Heart right ventricle (tissue), 16 donors: Measurements from ENCODE around the gene NAALADL2. TPM values are rescaled to one million over a fixed set of nuclear protein-coding genes. Genes with fewer than 3 reads are reported as not detected.

ENCODE experiments used
- ATAC-seq, 8 donors: fragments of 200-7000 bp; cut with Tn5 transposase; one replicate each; pipeline ENCODE4 v1.9.1; 2020; ENCODE audit warnings: mild to moderate bottlenecking in 8 of 8, moderate library complexity in 8 of 8, moderate number of reproducible peaks in 1 of 8
- DNase-seq, 2 donors: peaks; one replicate each; pipeline ENCODE4 v3.0.0-alpha.2; 2020
- H3K27ac ChIP-seq, 10 donors: fragments of 200-600 bp; sonication (generic) in 2 of 10; one replicate each; pipeline versions ENCODE4 v1.5.0 to v1.8.0; 2020 to 2022; ENCODE audit warnings: mild to moderate bottlenecking in 3 of 10
- H3K27me3 ChIP-seq, 7 donors: fragments of 200-600 bp; one replicate each; pipeline ENCODE4 v1.8.0; 2021 to 2022; ENCODE audit warnings: mild to moderate bottlenecking in 2 of 7
- H3K36me3 ChIP-seq, 9 donors: fragments of 200-600 bp; sonication (generic) in 1 of 9; one replicate each; pipeline versions ENCODE4 v1.5.0 to v1.8.0; 2020 to 2022; ENCODE audit warnings: mild to moderate bottlenecking in 2 of 9
- H3K4me1 ChIP-seq, 9 donors: fragments of 200-600 bp; sonication (generic) in 1 of 9; one replicate each; pipeline versions ENCODE4 v1.5.0 to v1.8.0; 2020 to 2022; ENCODE audit warnings: mild to moderate bottlenecking in 4 of 9
- H3K4me3 ChIP-seq, 10 donors: fragments of 200-600 bp; sonication (generic) in 2 of 10; one replicate each; pipeline versions ENCODE4 v1.5.0 to v1.8.0; 2020 to 2022; ENCODE audit warnings: mild to moderate bottlenecking in 7 of 10, moderate library complexity in 2 of 10
- H3K9me3 ChIP-seq, 11 donors: fragments of 200-600 bp in 10 of 11; sonication (generic) in 2 of 11; one replicate each; pipeline versions ENCODE4 v1.5.0 to v1.8.0; 2013 to 2022; ENCODE audit warnings: mild to moderate bottlenecking in 2 of 11, control low read depth in 1 of 11, moderate library complexity in 1 of 11
- CTCF ChIP-seq, 9 donors: fragments of 200-600 bp; sonication (generic) in 2 of 9; IDR thresholded peaks; one replicate each; pipeline versions ENCODE4 v1.5.0 to v1.8.0; 2021 to 2022; ENCODE audit warnings: antibody characterized with exemption in 9 of 9, mild to moderate bottlenecking in 5 of 9, moderate library complexity in 1 of 9
- WGBS, 2 donors: extraction: QIAGEN DNeasy Blood & Tissue Kit; methylation state at CpG; one replicate each; pipeline ENCODE4 v1.1.7; 2013; ENCODE audit warnings: inconsistent platforms in 1 of 2; 5-methylcytosine and 5-hydroxymethylcytosine counted together
- intact Hi-C, 10 donors: fragments of 100-400 bp; cut with DNase I; formaldehyde crosslinking; loops; one replicate each; pipeline versions ENCODE4 v1.11.1 to v1.14.2; 2022
- polyA plus RNA-seq, 2 donors: library from polyadenylated mRNA; stranded (reverse); fragments of 200-250 nt; gene quantifications; one replicate each; pipeline ENCODE4 v1.2.3, GENCODE V29; 2013
- total RNA-seq, 10 donors: library from RNA; stranded (reverse); fragmentation: NEBNext Ultra II Directional in 3 of 10; extraction: Animal tissue kit (Norgen Biotek cat#: 25700) in 3 of 10; gene quantifications; one replicate each; pipeline versions ENCODE4 v1.2.1 to v1.2.4, GENCODE V29; 2021 to 2023
- donor health status: Arrhythmogenic right ventricular cardiomyopathy.
- donor health status: ischemic (EF 13 %, LVEDD 7.1; RV severe dilation, severe dysfunction).
- donor health status: healthy with polysubstance abuse.
- donor health status: DM: no; HTN: yes; CAD: no.
- donor health status: DM: no; HTN: no; CAD: no.
- donor health status: ischemic (EF 25% LVEDD 6.9; RV normal size, moderate dysfunction).
- donor health status: ischemic (EF 25% LVEDD 5.7; RV mildly dilated, moderate dysfunction).
- donor health status: healthy.
- donor health status: DM: yes; HTN: yes; CAD: no.
- donor health status: Ischemic cardiomyopathy.
- donor health status: ischemic (EF 35%, LVEDD 5.7; RV mildly dilated, moderate dysfunction).
- donor health status: nonischemic (EF 11% LVEDD 7.7; RV severe dilation, severe dysfunction).
- donor health status: DM: yes; HTN: yes; CAD: no.
- donor health status: PGD.
- donor health status: ischemic (EF 29% LVEDD 5.4; RV normal size, mild dysfunction).
- donor health status: nonischemic (EF 23%, LVEDD 6.1; RV moderate dilation, normal function).

Gene NAALADL2
- total and polyA plus RNA-seq, 12 donors, result 0.36 to 11.9 (median 5.2) TPM

DNA sequence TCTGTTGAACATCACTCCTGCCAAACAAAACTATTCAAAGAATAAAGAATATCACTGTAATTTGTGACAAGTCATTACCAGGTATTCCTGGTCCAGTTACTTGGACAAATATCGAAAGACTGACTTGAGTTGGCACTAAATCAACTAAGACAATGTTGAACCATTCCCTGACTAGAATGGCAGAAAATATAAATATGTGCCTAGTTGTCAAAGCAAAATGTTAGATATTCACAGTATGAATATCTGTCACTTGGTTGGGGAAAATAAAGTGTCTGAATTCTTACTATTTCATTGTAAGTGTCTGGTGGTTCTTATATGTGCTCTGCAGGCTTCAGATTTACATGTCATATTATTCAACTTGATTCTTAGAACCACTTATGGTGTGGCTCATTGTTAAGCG is 470.2 kb downstream of the NAALADL2 start:
- Histone ChIP-seq H3K27me3 (no peaks in the 10 kb centered on the region), H3K9me3 (no peaks in the 10 kb centered on the region), H3K4me1 (no peaks in the 10 kb centered on the region), H3K36me3 (no peaks in the 10 kb centered on the region), H3K27ac (no peak overlapping the region), H3K4me3 (no peak overlapping the region)
- intact Hi-C loops, result no loop called here
- ATAC-seq, result no peak
- no peak for TF ChIP-seq CTCF (IDR thresholded peaks at IDR 0.05)
- DNase-seq, result no peak
- 89% methylated on average over 2 of the region's 2 CpGs for WGBS, 2 donors

GRCh38 chr3:175335229-175335628 is 476.1 kb downstream of the NAALADL2 start:
- no peaks in the 10 kb centered on the region for H3K36me3 ChIP-seq
- H3K4me1 ChIP-seq, result no peaks in the 10 kb centered on the region
- ATAC-seq, result no peak
- intact Hi-C loops, result no loop called here
- DNase-seq, result no peak
- WGBS, 2 donors, result 64 to 71% methylated on average over 2 of the region's 2 CpGs
- no peak for TF ChIP-seq CTCF (IDR thresholded peaks at IDR 0.05)
- no peaks in the 10 kb centered on the region for H3K9me3 ChIP-seq
- H3K27me3 ChIP-seq, result no peaks in the 10 kb centered on the region
- H3K4me3 ChIP-seq, result no peak overlapping the region
- no peak overlapping the region for H3K27ac ChIP-seq

DNA sequence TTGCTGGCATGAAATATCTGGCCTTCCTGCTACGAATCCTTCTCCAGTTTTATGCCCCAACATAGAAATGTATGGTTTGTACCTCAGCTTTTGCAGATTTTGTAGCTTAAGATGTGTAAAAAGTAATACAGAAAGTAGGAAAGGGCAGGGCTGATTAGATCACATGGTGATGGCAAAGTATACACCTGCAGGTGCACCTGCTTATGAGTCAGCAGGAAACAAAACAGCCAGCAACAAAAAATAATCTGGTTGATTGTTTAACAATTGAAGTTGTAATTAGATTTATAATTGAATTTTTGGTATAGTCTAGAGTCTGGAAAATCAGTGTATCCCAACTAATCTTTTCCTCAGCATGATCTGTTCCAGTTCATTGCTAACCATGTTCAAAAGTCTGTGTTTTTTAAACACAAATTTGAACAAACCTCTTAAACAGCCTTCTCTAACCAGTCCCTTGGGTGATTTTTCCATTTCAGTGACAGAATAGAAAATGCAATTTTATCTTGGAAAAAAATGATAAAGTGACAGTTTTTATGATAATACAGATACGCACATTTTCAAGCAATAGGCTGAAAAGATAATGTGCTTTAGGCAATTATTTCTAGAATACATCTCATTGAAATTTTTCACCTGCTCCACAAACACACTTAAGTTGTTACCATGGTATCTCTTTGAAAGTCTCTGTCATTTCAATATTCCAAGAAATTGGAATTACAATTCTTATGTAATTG is 477.4 kb downstream of the NAALADL2 start:
- DNase-seq, result no peak
- Histone ChIP-seq H3K27me3 (no peaks in the 10 kb centered on the region), H3K9me3 (no peaks in the 10 kb centered on the region), H3K27ac (no peak overlapping the region), H3K4me3 (no peak overlapping the region), H3K4me1 (no peaks in the 10 kb centered on the region), H3K36me3 (no peaks in the 10 kb centered on the region)
- intact Hi-C loops, result no loop called here
- TF ChIP-seq CTCF (IDR thresholded peaks at IDR 0.05), result no peak
- WGBS, 2 donors, result 80 to 83% methylated on average over 2 of the region's 2 CpGs
- no peak for ATAC-seq

GRCh38 chr3:175337631-175338030 is 478.5 kb downstream of the NAALADL2 start:
- Histone ChIP-seq H3K9me3 (no peaks in the 10 kb centered on the region), H3K27me3 (no peaks in the 10 kb centered on the region), H3K4me3 (no peak overlapping the region), H3K4me1 (no peaks in the 10 kb centered on the region), H3K27ac (no peak overlapping the region), H3K36me3 (no peaks in the 10 kb centered on the region)
- no peak for TF ChIP-seq CTCF (IDR thresholded peaks at IDR 0.05)
- intact Hi-C loops, result no loop called here
- ATAC-seq (no peak), DNase-seq (no peak)
- 91 to 93% methylated on average over 2 of the region's 2 CpGs for WGBS, 2 donors
